ENCODE data around the gene CHST11. TPM values are rescaled to one million over a fixed set of nuclear protein-coding genes. Genes with fewer than 3 reads are reported as not detected.

The CHST11 gene
- total and polyA plus RNA-seq, 9 of the 15 experiments (the other 6 are each of a cell fraction or from before 2014, with no cell fraction given), result 2.3 to 38.7 (median 15.0) TPM

DNA sequence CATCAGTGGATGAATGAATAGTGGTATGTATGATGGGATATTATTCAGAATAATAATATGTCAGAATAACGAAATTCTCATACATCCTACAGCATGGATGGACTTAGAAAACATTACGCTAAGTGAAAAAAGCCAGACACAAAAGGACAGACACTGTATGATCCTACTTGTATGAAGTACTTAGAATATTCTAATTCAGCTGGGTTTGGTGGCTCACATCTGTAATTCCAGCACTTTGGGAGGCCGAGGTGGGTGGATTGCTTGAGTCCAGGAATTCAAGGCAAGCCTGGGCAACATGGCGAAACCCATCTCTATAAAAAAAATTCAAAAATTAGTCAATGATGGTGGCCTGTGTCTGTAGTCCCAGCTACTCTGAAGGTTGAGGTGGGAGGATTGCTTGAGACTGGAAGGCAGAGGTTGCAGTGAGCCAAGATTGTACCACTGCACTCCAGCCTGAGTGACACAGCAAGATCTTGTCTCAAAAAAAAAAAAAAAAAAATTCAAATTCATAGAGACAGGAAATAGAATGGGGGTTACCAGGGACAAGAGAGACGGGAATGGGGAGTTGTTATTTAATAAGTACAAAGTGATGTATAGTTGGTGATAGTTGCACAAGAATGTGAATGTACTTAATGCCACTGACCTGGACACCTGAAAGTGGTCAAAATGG lies 132.3 kb downstream of the CHST11 start:
- H3K9me1 ChIP-seq (ENCODE audit: control insufficient read depth, insufficient read depth, low read length), result no peaks in the 10 kb centered on the region
- H3K4me3 ChIP-seq, result no peak overlapping the region
- H3K9me3 ChIP-seq (replicated peaks; ENCODE audit: control insufficient read depth, insufficient read depth, low read depth, low read length), result no peaks in the 10 kb centered on the region
- H3K27me3 ChIP-seq (ENCODE audit: control insufficient read depth in 2 of 2, insufficient read depth in 2 of 2, low read length in 2 of 2), result no peaks in the 10 kb centered on the region
- DNase-seq (ENCODE audit: extremely low read depth in 1 of 4, low spot score in 3 of 4), result no peak
- intact Hi-C loops (cut with micrococcal nuclease) (no loop called here), in situ Hi-C loops (cut with MboI) (no loop called here)
- H3K27ac ChIP-seq (ENCODE audit: extremely low read depth, low read depth, low read length), result peak overlapping the region; percentile 65
- ATAC-seq, result peak; percentile 78
- 12% methylated on average over 5 of the region's 5 CpGs for WGBS (ENCODE audit: insufficient coverage, low coverage, missing lambda C conversion rate)
- BruUV-seq (replicated peaks), result no TSS peak
- peaks cover 12 to 28% of the 10 kb centered on the region in 2 experiments for H3K4me1 ChIP-seq (replicated peaks in 1 of 2; ENCODE audit: control insufficient read depth in 2 of 2, insufficient read depth in 2 of 2, low read length in 2 of 2)
- H3K9ac ChIP-seq (ENCODE audit: insufficient read depth in 1 of 2, low read depth in 2 of 2, low read length in 2 of 2), result peak overlapping the region in 1 of 2 experiments; percentile 8; a peak in 1 of 4 replicates
- H3K4me2 ChIP-seq (ENCODE audit: insufficient read depth, low read length), result 0 out of 2 replicates have a peak overlapping the region, but pooled peaks have one; percentile 28
- POLR2A ChIA-PET, result interaction anchor here (0.7 to 1.7 kb wide), 3 partner anchors 9 to 180 kb away, joined by 4 to 6 read pairs (median 5); no protein-coding TSS in a partner anchor
- H2AFZ ChIP-seq (ENCODE audit: low read depth, low read length), result no peak overlapping the region
- CTCF ChIA-PET (ENCODE audit: low intra/inter-chr PET ratio), result no interaction called here
- peaks cover 4% of the 10 kb centered on the region; the same call in 1 of the 2 replicates for H4K20me1 ChIP-seq (replicated peaks; ENCODE audit: control insufficient read depth, insufficient read depth, low read length)
- peak; percentile 84 for FAIRE-seq
- peaks cover 48% of the 10 kb centered on the region; the same call in 2 of the 3 replicates for H3K79me2 ChIP-seq (ENCODE audit: control insufficient read depth, insufficient read depth, low read length)
- 0 out of 3 replicates have a peak, but pooled peaks cover 4% of the 10 kb centered on the region for H3K36me3 ChIP-seq (ENCODE audit: control insufficient read depth, insufficient read depth, low read length)
- TF ChIP-seq PRPF4 (IDR thresholded peaks at IDR 0.05; ENCODE audit: insufficient read depth, low read depth, low read length, poor library complexity, severe bottlenecking), result no peak
- TF ChIP-seq NFE2 (IDR thresholded peaks at IDR 0.05; ENCODE audit: low read depth), result peak; percentile 95
- peak; percentile 23; the same call in 1 of the 2 replicates for TF ChIP-seq ELF2 (CRISPR knock-in tag; IDR thresholded peaks at IDR 0.05)
- TF ChIP-seq CBFA2T2 (conservative IDR thresholded peaks at IDR 0.05), result 0 out of 2 replicates have a peak, but pooled peaks have one; percentile 2
- TF ChIP-seq ARID1B (IDR thresholded peaks at IDR 0.05), result peak; percentile 76
- 0 out of 2 replicates have a peak, but pooled peaks have one; percentile 9 for TF ChIP-seq MTA2 (IDR thresholded peaks at IDR 0.05; ENCODE audit: low read depth)
- no peak for TF ChIP-seq RFX5 (IDR thresholded peaks at IDR 0.05; ENCODE audit: low read depth, low read length)
- TF ChIP-seq FOSL1 (tag; conservative IDR thresholded peaks at IDR 0.05), result 0 out of 2 replicates have a peak, but pooled peaks have one; percentile 28
- TF ChIP-seq MAFK (IDR thresholded peaks at IDR 0.05; ENCODE audit: low read length), result peak; percentile 73
- TF ChIP-seq RCOR1 (IDR thresholded peaks at IDR 0.05; ENCODE audit: borderline replicate concordance in 1 of 2, low read depth in 2 of 2, low read length in 2 of 2), result peak; percentile 29 to 91; a peak in 2 of 4 replicates
- TF ChIP-seq SMARCE1 (IDR thresholded peaks at IDR 0.05), result peak; percentile 67
- TF ChIP-seq ZKSCAN1 (IDR thresholded peaks at IDR 0.05; ENCODE audit: low read depth, low read length), result no peak
- TF ChIP-seq GABPB1 (CRISPR knock-in tag; IDR thresholded peaks at IDR 0.05), result no peak
- TF ChIP-seq, protein P1, sequence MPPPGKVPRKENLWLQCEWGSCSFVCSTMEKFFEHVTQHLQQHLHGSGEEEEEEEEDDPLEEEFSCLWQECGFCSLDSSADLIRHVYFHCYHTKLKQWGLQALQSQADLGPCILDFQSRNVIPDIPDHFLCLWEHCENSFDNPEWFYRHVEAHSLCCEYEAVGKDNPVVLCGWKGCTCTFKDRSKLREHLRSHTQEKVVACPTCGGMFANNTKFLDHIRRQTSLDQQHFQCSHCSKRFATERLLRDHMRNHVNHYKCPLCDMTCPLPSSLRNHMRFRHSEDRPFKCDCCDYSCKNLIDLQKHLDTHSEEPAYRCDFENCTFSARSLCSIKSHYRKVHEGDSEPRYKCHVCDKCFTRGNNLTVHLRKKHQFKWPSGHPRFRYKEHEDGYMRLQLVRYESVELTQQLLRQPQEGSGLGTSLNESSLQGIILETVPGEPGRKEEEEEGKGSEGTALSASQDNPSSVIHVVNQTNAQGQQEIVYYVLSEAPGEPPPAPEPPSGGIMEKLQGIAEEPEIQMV (tag; conservative IDR thresholded peaks at IDR 0.05; ENCODE audit: low read depth), result no peak
- TF ChIP-seq GABPA (tag; conservative IDR thresholded peaks at IDR 0.05; ENCODE audit: low read depth), result peak; percentile 62
- no peak for TF ChIP-seq SAFB2 (IDR thresholded peaks at IDR 0.05; ENCODE audit: borderline replicate concordance, low read depth, low read length, severe bottlenecking)
- TF ChIP-seq NR2C2 (CRISPR knock-in tag; IDR thresholded peaks at IDR 0.05), result no peak
- no peak for TF ChIP-seq NR2C2 (tag; IDR thresholded peaks at IDR 0.05)
- TF ChIP-seq, protein P2, sequence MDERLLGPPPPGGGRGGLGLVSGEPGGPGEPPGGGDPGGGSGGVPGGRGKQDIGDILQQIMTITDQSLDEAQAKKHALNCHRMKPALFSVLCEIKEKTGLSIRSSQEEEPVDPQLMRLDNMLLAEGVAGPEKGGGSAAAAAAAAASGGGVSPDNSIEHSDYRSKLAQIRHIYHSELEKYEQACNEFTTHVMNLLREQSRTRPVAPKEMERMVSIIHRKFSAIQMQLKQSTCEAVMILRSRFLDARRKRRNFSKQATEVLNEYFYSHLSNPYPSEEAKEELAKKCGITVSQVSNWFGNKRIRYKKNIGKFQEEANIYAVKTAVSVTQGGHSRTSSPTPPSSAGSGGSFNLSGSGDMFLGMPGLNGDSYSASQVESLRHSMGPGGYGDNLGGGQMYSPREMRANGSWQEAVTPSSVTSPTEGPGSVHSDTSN (CRISPR knock-in tag; IDR thresholded peaks at IDR 0.05; ENCODE audit: low read depth), result no peak
- TF ChIP-seq, protein P2 (tag; conservative IDR thresholded peaks at IDR 0.05; ENCODE audit: low read depth), result peak; percentile 56
